Fibroblast of skin of left quadriceps (primary cell): ENCODE results near the gene NOL9.
"Not testable (repeated sequence)": the region's sequence is repeated elsewhere in the genome, so short reads cannot be mapped to it uniquely, and the experiment has no call there.

Experiments used
- DNase-seq, 2 experiments: peaks; one replicate each; pipeline ENCODE4 v3.0.0-alpha.2; 2013; ENCODE audit warnings: low read depth in 2 of 2

Gene NOL9

DNA sequence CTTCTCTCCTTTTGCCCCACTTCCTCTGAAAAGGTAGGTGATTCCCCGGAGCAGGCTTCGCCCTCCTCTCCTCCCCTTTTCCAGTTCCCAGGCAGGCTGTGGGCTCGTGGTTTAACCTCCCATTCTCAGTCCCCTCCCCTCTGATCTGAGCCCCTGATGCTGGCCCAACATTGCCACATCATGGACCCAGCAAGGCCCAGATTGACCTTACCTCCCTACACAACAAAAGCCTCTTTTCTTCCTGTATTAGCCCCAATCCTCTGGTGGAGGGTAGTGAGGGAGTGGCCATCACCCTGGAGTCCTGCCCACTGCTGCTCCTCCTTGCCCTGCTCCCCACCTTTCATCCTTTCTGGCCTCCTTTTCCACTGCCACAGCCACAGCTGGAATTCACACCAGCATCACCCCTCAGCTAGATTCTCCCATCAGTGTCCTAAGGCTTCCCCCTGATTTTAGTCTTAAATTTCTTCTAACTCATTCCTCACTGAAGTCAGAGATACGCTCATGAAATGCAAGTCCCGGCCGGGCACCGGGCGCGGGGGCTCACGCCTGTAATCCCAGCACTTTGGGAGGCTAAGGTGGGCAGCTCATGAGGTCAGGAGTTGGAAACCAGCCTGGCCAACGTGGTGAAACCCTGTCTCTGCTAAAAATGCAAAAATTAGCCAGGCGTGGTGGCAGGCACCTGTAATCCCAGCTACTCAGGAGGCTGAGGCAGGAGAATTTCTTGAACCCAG is 18.5 kb upstream of the NOL9 start:
- no peak for DNase-seq

DNA sequence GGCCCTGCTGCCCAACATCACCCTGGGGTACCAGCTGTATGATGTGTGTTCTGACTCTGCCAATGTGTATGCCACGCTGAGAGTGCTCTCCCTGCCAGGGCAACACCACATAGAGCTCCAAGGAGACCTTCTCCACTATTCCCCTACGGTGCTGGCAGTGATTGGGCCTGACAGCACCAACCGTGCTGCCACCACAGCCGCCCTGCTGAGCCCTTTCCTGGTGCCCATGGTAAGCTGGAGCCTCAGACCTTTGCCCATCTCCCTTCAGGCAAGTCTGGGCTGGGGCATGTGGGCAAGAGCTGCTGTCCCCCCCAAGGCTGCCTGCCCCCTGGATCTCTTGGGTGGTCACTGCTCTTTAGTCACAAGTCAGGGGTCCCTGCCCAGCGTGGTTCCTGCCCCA is 16.7 kb upstream of the NOL9 start:
- DNase-seq = no peak

DNA sequence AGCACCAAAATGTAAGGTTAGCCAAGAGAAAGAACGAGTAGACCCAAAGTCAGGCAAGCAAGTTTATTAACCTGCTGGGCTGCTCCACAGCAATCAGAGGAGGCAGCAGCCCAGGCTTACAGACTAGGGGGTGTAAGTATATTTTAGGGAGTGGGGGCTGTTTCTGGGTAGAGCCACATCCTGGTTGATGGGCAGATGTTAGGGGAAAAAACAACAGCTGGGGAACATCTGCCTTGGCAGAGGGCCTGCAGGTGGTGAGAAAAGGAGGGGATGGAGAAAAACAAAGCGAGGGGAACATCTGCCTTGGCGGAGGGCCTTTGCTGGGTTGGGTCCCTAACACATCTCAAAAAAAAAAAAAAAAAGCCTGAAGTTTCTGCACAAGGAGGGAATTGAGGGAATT is 15.8 kb upstream of the NOL9 start:
- no peak for DNase-seq

DNA sequence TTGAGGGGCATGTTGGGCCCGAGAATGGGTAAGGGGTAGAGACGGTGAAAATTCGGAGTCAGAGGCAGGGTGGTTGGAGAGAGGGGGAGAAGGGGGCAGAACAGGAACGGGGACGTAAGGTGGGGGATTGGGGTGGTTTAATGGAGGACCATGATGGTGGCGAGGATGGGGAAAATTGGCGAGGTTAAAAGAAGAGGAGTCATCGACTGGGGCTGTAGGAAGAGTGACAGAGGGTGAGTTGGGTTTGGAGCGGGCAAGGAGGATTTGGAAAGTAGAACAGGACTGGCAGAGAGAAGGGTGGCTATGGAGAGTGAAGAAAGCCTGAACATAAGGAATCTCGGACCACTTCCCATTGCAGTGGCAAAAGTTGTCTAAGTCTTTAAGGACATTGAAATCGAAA is 14.7 kb upstream of the NOL9 start:
- no peak for DNase-seq

DNA sequence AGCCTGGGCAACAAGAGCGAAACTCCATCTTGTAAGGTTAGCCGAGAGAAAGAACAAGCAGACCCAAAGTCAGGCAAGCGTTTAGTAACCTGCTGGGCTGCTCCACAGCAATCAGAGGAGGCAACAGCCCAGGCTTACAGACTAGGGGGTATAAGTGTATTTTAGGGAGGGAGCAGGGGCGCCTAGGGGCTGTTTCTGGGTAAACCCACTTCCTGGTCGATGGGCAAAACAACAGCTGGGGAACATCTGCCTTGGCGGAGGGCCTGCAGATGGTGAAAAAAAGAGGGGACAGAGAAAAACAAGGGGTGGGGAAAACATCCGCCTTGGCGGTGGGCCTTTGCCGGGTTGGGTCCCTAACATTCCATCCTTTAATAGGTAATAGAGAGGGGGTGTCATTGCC is 6.0 kb upstream of the NOL9 start:
- DNase-seq = no peak

DNA sequence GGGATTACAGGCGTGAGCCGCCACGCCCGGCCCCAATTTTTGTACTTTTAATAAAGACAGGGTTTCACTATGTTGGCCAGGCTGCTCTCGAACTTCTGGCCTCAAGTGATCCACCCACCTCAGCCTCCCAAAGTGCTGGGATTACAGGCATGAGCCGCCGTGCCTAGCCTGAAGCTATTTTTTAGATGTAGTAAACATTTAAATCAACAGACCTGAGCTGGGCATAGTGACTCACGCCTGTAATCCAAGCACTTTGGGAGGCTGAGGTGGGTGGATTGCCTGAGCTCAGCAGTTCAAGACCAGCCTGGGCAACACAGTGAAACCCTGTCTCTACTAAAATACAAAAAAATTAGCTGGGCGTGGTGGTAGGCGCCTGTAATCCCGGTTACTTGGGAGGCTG is 4.8 kb upstream of the NOL9 start:
- DNase-seq = not testable (repeated sequence)

DNA sequence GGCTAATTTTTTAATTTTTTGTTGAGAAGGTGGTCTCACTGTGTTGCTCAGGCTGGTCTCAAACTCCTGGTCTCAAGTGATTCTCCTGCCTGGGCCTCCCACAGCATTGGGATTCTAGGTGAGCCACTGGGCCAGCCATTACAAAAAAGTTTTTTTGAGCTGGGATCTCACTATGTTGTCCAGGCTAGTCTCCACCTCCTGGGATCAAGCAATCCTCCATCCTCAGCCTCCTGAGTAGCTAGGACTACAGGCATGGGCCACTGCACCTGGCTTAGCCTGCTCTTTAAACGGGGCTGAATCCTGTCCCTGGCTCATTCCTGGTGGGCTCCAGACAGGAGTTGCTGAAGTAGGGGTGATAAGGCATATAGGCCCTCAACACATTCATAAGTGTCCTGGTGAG is 3.3 kb upstream of the NOL9 start:
- no peak for DNase-seq

DNA sequence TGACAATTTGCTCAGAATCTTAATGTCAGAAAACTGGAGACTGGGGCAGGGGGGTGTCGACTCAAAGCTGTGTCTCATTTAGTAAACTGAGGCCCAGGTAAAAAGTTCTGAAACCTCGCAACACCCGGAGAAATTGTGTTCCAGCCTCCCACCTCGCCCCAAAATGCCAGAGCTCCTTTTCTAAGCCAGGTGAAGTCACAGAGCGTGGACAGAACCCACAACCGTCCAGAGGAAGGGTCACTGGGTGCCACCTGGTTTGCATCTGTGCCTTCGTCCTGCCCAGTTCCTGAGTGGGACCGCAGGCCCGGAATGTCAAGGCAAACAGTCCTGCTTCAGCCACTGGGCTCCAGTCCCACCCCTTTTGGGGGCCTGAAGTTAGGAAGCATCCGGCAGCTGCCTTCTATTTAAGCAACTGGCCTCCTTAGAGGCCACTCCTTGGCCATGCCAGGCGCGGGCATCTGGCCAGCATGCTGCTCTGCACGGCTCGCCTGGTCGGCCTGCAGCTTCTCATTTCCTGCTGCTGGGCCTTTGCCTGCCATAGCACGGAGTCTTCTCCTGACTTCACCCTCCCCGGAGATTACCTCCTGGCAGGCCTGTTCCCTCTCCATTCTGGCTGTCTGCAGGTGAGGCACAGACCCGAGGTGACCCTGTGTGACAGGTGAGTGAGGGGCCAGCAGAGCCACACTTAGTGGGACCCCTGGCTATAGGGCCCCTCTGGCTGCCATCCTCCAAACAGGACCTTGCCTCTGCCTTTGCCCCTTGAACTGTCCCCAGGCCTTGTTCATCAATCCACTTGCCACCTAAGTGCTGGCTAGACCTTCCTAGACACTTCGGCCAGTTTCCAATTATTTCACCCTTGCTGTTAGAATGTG is 830 bp upstream of the NOL9 start, which contains the start of gene TAS1R1:
TSS of gene TAS1R1 (plus strand) at position 401 of the 872 bp plus-strand sequence. CDS start at position 468, 67 bp downstream.
- DNase-seq = no peak

DNA sequence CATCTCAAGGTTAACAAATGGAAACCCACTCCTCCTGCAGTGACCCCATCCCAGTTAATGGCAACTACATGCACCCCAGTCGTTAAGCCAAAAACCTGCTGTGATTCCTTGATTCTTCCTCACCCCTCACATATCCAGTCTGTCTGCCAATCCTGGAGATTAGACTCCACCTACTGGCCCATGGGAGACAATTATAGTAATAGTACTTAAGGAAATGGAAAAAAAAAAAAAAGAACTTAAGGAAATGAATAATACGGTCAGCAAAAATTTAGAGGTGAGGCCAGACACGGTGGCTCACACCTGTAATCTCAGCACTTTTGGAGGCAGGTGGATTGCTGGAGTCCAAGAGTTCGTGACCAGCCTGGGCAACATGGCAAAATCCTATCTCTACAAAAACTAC is 7.0 kb downstream of the NOL9 start:
- no peak for DNase-seq

DNA sequence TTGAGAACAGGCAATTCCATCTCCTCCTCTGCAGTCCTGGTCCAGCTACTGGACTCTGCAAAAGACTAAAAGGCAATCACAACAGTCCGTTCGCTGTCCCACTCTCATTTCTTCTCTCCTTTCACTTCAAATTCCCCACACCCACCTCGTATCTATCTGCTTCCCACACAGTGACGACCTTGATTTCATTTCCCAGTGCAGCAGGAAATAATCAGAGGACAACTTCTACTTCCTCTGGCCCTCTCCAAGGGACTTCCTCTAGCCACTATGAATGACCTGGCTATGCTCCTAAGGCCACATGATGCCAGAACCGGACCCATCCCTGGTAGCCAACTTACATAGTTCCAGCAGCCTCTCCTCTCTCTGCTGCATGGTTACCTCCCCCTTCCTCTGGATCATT is 8.0 kb downstream of the NOL9 start:
- DNase-seq = no peak

DNA sequence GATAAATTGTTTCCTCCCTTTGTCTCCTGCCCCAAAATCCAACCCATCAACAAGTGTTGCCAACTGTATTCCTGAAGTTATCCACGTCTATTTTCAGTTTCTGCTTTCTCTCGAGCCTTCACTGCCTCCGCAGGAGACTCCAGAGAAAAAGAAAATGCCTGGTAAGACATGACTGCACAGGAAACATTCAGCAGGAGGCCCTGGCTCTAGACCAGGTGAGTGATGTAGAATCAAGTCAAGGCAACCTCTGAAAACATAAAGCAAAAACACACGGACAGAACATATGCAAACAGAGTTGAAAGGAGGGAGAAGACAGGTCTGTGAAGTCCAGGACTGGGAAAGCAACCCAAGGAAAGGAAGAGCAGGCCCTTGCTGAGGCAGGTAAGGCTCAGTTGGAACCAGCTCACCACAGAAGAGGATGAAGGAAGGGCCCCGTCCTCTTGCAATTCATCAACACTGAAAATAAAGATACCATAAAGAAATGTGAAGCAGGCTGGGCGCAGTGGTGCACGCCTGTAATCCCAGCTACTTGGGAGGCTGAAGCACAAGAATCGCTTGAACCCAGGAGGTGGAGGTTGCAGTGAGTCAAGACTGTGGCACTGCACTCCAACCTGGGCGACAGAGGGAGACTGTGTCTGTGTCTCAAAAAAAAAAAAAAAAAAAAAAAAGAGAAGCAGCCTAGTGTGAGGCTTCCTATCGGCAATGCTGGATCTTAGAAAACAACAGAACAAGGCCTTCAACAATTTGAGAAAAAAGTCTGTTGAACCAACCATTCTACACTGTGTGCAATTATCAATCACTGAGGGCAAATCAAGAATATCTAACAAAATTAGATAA is 8.8 kb downstream of the NOL9 start:
- no peak for DNase-seq

DNA sequence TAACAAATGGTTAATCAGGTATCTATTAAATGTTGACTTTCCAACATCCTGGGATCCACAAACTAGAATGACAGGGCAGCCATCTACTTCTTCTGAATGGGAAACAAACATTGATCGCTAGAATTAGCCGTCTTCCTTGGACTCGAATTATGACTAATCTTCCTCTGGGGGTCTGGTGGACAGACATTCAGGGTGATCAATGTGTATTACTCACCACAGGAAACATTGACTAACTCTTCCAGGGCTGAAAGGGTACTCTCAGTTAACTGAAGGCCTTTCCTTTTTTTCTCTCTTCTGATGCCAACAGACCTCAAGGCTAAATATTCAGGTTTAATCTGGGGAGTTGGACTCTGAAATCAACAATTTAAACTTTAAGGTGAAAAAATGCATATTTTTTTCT is 9.5 kb downstream of the NOL9 start:
- DNase-seq = no peak

DNA sequence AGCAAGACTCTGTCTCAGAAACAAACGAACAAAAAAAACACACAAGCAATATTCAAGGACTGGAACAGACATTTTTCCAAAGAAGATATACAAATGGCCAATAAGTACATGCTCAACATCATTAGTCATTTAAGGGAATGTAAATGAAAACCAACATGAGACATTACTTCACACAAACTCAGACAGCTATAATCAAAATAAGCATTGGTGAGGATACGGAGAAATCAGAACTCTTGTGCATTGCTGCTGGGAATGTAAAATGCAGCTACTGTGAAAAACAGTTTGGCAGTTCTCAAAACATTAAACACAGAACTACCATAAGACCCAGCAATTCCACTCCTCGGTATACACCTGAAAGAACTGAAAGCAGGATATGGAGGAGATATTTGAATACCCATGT is 15.4 kb downstream of the NOL9 start:
- DNase-seq = no peak

DNA sequence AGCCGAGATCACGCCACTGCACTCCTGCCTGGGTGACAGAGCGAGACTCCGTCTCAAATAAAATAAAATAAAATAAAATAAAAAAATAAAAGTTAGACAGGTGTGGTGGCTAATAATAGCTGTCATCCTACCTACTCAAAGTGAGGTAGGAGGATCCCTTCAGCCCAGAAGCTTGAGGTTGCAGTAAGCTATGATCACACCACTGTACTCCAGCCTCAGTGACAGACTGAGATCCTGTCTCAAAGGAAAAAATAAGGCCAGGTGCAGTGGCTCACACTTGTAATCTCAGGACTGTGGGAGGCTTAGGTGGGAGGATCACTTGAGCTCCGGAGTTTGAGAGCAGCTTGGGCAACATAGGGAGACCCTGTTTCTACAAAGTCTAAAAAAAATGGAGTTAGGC is 18.0 kb downstream of the NOL9 start:
- DNase-seq = no peak

DNA sequence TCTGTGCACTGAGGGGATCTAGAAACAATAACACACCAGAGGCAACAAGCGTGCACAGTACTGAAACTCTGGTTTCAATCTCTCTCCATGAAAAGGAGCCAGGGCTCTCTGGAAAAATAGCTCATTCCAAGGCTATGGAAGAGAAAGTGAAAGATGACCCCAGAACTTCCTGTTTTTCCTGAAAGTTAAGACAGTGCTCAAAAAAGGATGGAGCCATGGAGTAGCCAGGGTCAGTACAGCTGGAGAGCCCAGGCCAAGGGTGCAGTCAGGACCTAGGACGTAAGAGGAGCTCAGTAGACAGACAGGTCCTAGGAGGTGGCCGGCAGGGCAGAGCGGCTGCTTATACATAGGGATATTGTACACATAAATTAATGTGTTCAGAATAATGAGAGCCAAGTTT is 19.1 kb downstream of the NOL9 start:
- DNase-seq = no peak

DNA sequence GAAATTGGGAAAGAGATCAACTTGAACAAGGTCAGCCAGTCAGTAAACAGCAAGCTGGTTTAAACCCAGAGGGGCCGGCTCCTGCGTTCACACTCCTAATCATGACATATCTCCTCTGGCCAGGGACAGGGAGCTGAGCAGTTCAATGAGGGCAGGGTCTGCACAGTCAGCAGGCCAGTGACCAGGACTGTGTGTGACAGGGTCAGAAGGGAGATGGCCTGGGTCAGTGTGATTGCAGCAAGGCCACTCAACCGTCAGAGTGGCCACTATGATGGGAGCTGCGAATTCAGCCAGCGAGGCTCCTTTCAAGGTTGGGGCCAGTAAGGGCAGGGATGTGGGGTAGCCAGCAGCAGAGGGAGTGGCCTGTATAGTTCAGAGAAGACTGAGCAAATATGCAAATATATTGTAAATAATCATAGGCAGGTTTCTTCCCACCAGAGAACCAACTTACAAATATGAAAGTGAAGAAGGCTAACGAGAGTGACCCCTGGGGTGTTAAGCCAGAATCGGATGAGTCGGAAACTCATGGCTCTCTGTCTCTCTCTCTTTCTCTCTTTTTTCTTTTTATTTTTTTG is 20.0 kb downstream of the NOL9 start:
- DNase-seq = no peak

DNA sequence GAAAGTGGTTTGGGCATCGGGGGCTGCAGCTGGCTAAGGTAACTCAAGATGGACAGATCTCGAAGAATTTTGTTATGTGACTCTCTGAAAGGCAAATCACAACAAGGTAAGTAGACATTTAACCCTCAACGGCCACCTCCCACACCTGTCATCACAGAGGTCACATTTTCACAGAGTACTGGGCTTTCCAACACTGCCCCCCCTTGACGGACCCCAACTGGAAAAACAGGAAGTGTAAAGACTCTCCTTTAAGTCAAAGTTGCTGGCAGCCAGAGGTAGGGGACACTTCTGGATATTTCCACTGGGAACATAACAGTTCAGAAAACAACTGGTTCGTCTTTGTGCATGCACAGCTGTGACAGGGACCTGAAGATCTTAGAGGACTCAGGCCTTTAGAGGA is 22.3 kb downstream of the NOL9 start:
- no peak for DNase-seq

DNA sequence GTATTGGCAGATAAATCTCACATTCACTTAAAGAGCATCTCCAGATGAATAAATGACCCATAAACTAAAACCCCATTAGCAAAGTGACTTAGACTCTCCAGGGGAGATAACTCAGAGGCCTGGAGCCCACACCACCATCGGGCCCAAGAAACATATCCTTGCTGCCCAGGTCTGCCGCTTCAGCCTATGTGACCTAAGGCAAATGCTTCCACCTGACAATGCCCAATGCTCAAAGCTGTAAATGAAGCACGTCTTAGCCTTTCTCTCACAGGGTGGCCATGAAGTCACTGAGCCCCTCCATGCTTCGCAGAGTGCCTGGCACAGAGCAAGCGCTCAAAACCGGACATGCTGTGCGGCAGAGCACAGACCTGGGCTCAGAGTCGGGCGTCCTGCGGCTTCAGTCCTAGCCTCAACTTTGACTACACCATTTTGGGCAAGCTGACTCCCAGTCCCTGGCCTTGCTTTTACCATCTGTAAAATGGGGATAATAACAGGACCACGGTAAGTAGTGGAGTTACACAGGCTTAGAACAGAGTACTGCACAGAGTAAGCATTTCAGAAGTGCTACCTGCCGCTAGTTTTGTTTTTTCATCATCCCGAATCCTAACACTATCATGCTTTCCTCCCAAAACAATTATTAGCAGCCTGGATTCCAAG is 23.7 kb downstream of the NOL9 start:
- DNase-seq = no peak

DNA sequence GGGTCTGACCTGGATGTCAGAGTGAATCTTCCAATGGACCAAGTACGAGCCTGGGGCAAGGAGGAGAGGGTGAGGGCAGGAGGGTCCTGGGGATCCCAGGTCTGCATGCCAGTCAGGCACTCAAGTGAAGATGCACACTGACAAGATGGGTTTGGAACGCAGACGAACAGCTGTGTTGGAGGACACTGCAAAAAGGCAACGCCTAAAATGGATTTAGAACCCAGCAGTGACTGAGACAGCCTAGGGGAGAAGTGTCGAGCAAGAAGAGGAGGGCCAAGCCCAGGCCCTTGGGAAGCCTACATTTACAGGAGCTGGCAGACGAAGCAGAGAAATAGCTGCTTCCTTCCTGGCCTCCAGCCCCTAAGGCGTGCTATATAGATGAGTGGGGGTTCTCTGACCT is 25.8 kb downstream of the NOL9 start:
- DNase-seq = no peak

DNA sequence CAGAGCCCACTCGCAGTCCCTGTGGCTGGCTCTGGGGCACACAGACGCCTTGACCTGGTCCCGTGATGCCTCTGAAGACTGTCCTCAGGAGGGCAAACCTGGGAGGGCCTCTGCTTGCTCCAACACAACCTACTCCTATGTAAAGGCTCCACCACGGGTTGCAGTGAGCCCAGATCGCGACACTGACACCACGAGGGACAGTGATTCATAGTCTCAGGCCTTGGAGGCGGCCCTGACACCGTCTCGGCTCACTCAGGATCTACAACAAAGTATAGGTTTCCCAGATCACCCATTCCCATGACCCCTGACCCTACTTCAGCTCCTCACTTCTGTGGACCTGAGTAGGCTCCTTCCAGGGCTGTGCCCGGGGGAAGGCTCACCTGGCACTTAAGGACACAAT is 28.0 kb downstream of the NOL9 start:
- no peak for DNase-seq

DNA sequence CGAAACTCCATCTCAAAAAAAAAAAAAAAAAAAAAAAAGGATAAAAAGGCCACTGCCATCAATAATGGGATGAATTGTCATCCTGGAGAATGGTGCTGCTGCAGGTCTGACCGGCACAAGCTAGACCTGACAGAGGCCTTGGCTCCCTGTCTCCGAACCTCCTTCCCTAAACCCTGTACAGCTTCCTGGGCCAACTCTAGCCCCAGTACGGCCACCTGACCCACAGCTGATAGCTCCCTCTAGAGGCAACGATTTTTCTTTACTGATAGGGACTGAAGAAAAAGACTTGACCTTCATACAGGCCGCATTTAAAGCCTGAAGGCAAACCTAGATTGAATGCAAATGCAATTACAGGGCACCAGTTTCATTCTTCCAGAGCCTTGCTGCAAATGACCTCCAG is 30.7 kb downstream of the NOL9 start:
- no peak for DNase-seq
